OCI-LY7 (cell line): ENCODE measurements around the gene KRT6C. TPM values are rescaled to one million over a fixed set of nuclear protein-coding genes. Genes with fewer than 3 reads are reported as not detected.

Source experiments
- BruUV-seq: library from RNA; stranded (reverse); fragments of 400-500 nt; replicated peaks from 2 replicates; lab custom pipeline; 2021; lab: Mats Ljungman, UMichigan
- CTCF ChIA-PET: fragments of 300-600 bp; sonication (Branson Sonifier 250); formaldehyde crosslinking; loops from one replicate; lab custom pipeline; 2022; ENCODE audit warnings: antibody characterized with exemption; ENCODE audit not compliant: unreplicated experiment; lab: Charles Lee
- POLR2A ChIA-PET: fragments of 300-600 bp; sonication (Branson Sonifier 250); formaldehyde crosslinking; loops from one replicate; lab custom pipeline; 2022; ENCODE audit warnings: antibody characterized with exemption; lab: Charles Lee
- DNase-seq: peaks from one replicate; pipeline ENCODE4 v3.0.0-alpha.2; 2015; ENCODE audit warnings: low spot score
- H2AFZ ChIP-seq: fragments of 200-600 bp; sonication (generic), shearing (Covaris generic); 2 replicates; pipeline ENCODE4 v1.6.1; 2014; ENCODE audit warnings: mild to moderate bottlenecking, antibody characterized with exemption, low read length, moderate library complexity
- H3K27ac ChIP-seq: fragments of 200-600 bp; sonication (generic); 2 replicates; pipeline ENCODE4 v1.5.1; 2014; ENCODE audit warnings: mixed run types, low read depth, mild to moderate bottlenecking, moderate library complexity, low read length, inconsistent platforms; ENCODE audit not compliant: poor library complexity, severe bottlenecking
- H3K36me3 ChIP-seq: fragments of 200-600 bp; sonication (generic); 2 replicates; pipeline ENCODE4 v1.6.1; 2014; ENCODE audit warnings: mild to moderate bottlenecking, antibody characterized with exemption, low read length, moderate library complexity, mixed read lengths; ENCODE audit not compliant: insufficient read depth
- H3K4me1 ChIP-seq: fragments of 200-600 bp; sonication (generic); 2 replicates; pipeline ENCODE4 v1.5.1; 2014; ENCODE audit warnings: mild to moderate bottlenecking, low read length; ENCODE audit not compliant: insufficient read depth, poor library complexity, severe bottlenecking
- H3K4me2 ChIP-seq: fragments of 200-600 bp; sonication (generic); 2 replicates; pipeline ENCODE4 v1.6.1; 2014; ENCODE audit warnings: mild to moderate bottlenecking, low read length
- H3K4me3 ChIP-seq: fragments of 200-600 bp; sonication (generic); 2 replicates; pipeline ENCODE4 v1.5.1; 2014; ENCODE audit warnings: mild to moderate bottlenecking, low read depth, low read length; ENCODE audit not compliant: poor library complexity, severe bottlenecking
- H3K79me2 ChIP-seq: fragments of 200-600 bp; sonication (generic); 2 replicates; pipeline ENCODE4 v1.6.1; 2016; ENCODE audit warnings: low read depth, mild to moderate bottlenecking, low read length, moderate library complexity, mixed read lengths; ENCODE audit not compliant: insufficient read depth
- H3K9me2 ChIP-seq: fragments of 200-600 bp; sonication (generic); 2 replicates; pipeline ENCODE4 v1.6.1; 2016; ENCODE audit warnings: mild to moderate bottlenecking, low read length, mixed read lengths; ENCODE audit not compliant: insufficient read depth
- H3K9me3 ChIP-seq: fragments of 200-600 bp; sonication (generic); 2 replicates; pipeline ENCODE4 v1.6.1; 2014; ENCODE audit warnings: mild to moderate bottlenecking, mixed run types, low read length, mixed read lengths
- H4K20me1 ChIP-seq: fragments of 200-600 bp; sonication (generic); 2 replicates; pipeline ENCODE4 v1.6.1; 2014; ENCODE audit warnings: mild to moderate bottlenecking, antibody characterized with exemption, low read length, moderate library complexity, mixed read lengths; ENCODE audit not compliant: insufficient read depth
- EZH2phosphoT487 ChIP-seq: fragments of 200-600 bp; sonication (generic); IDR thresholded peaks from 2 replicates; pipeline ENCODE4 v1.6.1; 2018; ENCODE audit warnings: low read depth, borderline replicate concordance, mild to moderate bottlenecking, mixed run types, antibody characterized with exemption, low read length, moderate library complexity, mixed read lengths
- intact Hi-C: fragments of 100-400 bp; cut with micrococcal nuclease; formaldehyde crosslinking; loops from one replicate; pipeline ENCODE4 v1.10.0; 2022; ENCODE audit not compliant: unreplicated experiment
- total RNA-seq, 2 experiments: library from RNA; depleted of rRNA in 1 of 2; stranded (reverse); fragments of >200 nt in 1 of 2; shearing (Covaris generic) in 1 of 2; gene quantifications; 2 replicates each; pipeline ENCODE4 v1.2.3, GENCODE V29; 2014 to 2022
- TF ChIP-seq, protein P1 (sequence below): fragments of 200-600 bp; sonication (generic); conservative IDR thresholded peaks from 2 replicates; pipeline ENCODE4 v1.5.1; 2014; ENCODE audit warnings: mild to moderate bottlenecking, antibody characterized with exemption, low read length, moderate library complexity, mixed read lengths

KRT6C gene
- total RNA-seq, 2 experiments from 2014 or later, result not detected

GRCh38 chr12:52442600-52443061, 31.0 kb downstream of the KRT6C start:
- intact Hi-C loops, result no loop called here
- H3K9me3 ChIP-seq, result no peaks in the 10 kb centered on the region
- POLR2A ChIA-PET, result no interaction called here
- H2AFZ ChIP-seq, result no peak overlapping the region
- no peaks in the 10 kb centered on the region for H3K4me1 ChIP-seq
- no peaks in the 10 kb centered on the region for H3K36me3 ChIP-seq
- H3K9me2 ChIP-seq, result no peaks in the 10 kb centered on the region
- CTCF ChIA-PET, result no interaction called here
- H3K79me2 ChIP-seq, result no peaks in the 10 kb centered on the region
- no peaks in the 10 kb centered on the region for H4K20me1 ChIP-seq
- no TSS peak for BruUV-seq
- no peak overlapping the region for H3K4me3 ChIP-seq
- H3K27ac ChIP-seq, result no peak overlapping the region
- TF ChIP-seq EZH2phosphoT487, result no peak
- TF ChIP-seq, protein P1, sequence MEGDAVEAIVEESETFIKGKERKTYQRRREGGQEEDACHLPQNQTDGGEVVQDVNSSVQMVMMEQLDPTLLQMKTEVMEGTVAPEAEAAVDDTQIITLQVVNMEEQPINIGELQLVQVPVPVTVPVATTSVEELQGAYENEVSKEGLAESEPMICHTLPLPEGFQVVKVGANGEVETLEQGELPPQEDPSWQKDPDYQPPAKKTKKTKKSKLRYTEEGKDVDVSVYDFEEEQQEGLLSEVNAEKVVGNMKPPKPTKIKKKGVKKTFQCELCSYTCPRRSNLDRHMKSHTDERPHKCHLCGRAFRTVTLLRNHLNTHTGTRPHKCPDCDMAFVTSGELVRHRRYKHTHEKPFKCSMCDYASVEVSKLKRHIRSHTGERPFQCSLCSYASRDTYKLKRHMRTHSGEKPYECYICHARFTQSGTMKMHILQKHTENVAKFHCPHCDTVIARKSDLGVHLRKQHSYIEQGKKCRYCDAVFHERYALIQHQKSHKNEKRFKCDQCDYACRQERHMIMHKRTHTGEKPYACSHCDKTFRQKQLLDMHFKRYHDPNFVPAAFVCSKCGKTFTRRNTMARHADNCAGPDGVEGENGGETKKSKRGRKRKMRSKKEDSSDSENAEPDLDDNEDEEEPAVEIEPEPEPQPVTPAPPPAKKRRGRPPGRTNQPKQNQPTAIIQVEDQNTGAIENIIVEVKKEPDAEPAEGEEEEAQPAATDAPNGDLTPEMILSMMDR, result no peak
- DNase-seq, result no peak
- no peak overlapping the region for H3K4me2 ChIP-seq

DNA sequence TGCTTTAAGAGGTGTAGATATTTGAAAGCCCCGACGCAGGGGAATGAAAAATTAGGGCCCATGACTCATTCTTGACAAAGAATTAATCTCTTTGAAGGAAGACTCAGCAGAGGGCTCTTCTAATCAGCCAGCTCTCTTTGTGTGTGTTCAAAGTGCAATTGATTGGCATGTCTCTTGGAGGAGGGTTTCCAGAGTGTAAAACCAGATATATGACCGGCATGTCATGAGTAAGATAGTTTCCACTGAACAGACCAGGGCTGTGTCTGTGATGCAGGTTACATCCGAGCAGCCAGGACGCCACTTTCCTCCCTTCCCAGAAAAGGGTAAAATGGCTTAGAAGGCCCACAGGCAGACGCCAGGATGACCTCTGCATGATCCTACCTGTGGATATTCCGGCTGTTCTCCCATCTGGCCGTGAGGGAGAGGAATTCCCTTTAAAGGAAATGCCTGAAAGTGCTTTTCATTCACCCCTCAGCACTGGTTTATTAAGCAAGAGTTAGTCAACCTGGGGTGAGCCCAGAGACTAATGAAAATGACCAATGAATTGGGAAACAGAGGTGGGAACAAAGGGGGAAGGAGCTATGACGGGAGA, 32.2 kb downstream of the KRT6C start:
- H2AFZ ChIP-seq, result no peak overlapping the region

DNA sequence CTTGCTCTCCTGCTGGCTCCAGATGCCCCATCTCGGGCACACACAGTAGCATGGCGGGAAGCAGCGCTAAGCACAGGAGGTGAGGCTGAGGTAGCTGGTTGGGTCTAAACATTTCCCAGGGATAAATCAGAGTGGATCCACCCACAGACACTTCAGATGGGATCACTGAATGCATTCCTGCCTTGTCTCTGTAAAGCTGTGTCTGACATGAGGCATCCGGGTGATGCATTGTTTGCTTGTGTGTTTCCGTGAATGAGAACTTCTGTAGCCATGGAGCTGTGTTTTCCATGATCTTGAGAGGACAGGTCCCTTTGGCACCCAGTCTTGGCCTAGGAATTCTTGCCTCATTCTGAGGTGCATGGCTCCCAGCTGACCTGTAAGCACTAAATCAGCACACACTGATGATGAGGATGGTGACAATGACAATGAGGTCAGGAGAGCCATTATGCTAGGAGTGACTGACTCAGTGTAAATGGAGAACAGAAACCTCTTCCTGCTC, 32.7 kb downstream of the KRT6C start:
- intact Hi-C loops, result no loop called here
- Histone ChIP-seq H3K36me3 (no peaks in the 10 kb centered on the region), H3K4me3 (no peak overlapping the region), H3K4me1 (no peaks in the 10 kb centered on the region), H3K9me2 (no peaks in the 10 kb centered on the region), H3K4me2 (no peak overlapping the region), H3K79me2 (no peaks in the 10 kb centered on the region), H3K27ac (no peak overlapping the region), H4K20me1 (no peaks in the 10 kb centered on the region), H3K9me3 (no peaks in the 10 kb centered on the region), H2AFZ (no peak overlapping the region)
- ChIA-PET POLR2A (no interaction called here), CTCF (no interaction called here)
- TF ChIP-seq, protein P1, result no peak
- TF ChIP-seq EZH2phosphoT487, result no peak
- no TSS peak for BruUV-seq
- no peak for DNase-seq

More for the DNA sequence above, 32.2 kb downstream of the KRT6C start:
- no peak for DNase-seq
- H3K9me2 ChIP-seq, result no peaks in the 10 kb centered on the region
- TF ChIP-seq, protein P1, result no peak
- TF ChIP-seq EZH2phosphoT487, result no peak
- H3K4me3 ChIP-seq, result no peak overlapping the region
- no peak overlapping the region for H3K4me2 ChIP-seq
- H3K79me2 ChIP-seq, result no peaks in the 10 kb centered on the region
- ChIA-PET CTCF (no interaction called here), POLR2A (no interaction called here)
- intact Hi-C loops, result no loop called here
- no peaks in the 10 kb centered on the region for H3K36me3 ChIP-seq
- no TSS peak for BruUV-seq
- no peaks in the 10 kb centered on the region for H4K20me1 ChIP-seq
- H3K9me3 ChIP-seq, result no peaks in the 10 kb centered on the region
- no peak overlapping the region for H3K27ac ChIP-seq
- H3K4me1 ChIP-seq, result no peaks in the 10 kb centered on the region
